Central memory CD4-positive, alpha-beta T cell (primary cell): Measurements from ENCODE around the gene TMEM245.

Experiments used
- DNase-seq: peaks from one replicate; pipeline ENCODE4 v3.0.0; 2022
- total RNA-seq, 3 experiments: gene quantifications; one replicate each; lab custom pipeline; 2026; lab: John Stamatoyannopoulos, UW

The TMEM245 gene
- 87.2 to 267 (median 204) reads per million in 3 experiments for total RNA-seq

GRCh38 chr9:109119439-109120203 lies at the start of gene TMEM245:
TMEM245 (minus strand) TSS chr9:109119947; CDS start chr9:109119913, 34 bp downstream.
- DNase-seq: peak; percentile 96

DNA sequence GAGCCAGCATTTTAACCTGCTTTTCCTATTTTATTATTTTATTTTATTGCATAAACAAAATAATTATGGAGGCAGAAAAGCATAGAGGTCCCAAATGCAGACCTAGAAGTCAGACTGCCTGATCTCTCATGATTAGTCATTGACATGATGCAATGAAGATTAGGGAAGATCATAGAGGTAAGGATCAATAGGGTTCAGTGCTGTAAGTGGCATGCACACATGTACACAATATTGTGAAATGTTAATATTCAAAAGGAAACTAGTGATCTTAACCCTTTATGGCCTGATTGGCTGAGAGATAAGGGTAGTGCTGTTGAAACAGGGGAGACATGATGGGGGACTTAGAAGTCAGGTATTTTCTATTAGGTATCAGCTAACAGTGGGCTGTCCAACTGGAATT lies 48.4 kb upstream of the TMEM245 start:
- DNase-seq: no peak

- no peak for DNase-seq
Observed at GRCh38 chr9:109167716-109168115, 48.0 kb upstream of the TMEM245 start.

DNA sequence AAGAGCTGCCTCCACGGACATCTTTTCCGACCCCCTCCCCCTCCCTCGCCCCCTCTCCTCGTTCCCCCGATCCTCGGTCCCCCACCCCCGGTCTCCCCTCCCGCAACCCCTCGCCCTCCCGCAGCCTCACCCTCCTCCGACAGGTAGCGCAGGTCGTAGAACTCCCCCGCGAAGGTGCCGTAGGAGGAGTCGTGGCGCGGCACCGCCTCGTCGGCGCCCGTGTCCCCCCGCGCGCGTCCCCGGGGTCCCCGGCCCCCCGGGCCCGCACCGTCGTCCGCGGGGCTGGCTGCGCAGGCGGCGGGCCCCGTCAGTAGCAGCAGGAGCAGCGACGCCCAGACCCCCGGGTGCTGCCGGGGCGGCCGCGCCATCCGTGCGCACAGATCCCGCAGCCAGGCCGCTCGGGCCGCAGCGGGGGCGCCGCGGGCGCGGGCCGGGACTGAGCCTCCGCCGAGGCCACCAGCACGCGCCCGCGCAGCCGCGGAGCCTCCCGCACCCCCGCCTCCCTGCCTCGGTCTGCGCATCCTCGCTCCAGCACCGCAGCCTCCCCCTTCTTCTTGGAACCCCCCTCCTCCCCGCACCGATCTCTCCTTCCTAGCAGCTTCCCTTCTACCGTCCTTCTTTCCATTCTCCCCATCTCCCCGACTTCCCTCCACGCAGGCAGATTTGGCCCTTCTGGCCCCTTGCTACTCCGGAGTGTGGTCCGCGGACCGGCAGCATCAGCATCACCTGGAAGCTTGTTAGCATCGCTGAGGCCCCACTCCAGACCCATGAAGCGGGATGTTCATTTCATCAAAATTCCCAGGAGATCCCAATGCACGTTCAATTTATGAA lies 47.2 kb upstream of the TMEM245 start, which contains the start of gene FRRS1L:
Gene FRRS1L (minus strand): TSS at position 479 of the 831 bp plus-strand sequence. CDS start 111 bp downstream, at position 368.
- no peak for DNase-seq

- DNase-seq: no peak
Observed at GRCh38 chr9:109166171-109166770, 46.5 kb upstream of the TMEM245 start.

- no peak for DNase-seq
Observed at GRCh38 chr9:109164042-109164441, 44.3 kb upstream of the TMEM245 start.

DNA sequence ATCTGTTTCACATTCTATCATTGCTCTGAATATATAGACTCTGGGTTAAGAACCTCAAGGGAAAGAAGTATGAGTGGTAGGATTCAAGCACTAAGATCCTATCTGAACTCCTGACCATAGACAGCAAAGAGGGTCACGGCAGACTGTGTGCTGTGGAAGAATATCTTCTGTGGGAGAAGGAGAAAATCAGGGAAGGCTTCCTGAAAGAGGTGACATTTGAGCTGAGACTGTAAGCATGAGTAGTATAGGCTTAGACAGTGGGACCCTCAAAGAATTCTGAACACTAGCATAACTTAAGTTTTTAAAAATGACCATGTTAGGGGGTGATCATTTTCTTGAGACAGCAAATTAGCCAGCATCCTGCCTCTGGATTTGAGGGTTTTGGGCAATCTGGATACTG lies 43.4 kb upstream of the TMEM245 start:
- no peak for DNase-seq

GRCh38 chr9:109162677-109163076 lies 42.9 kb upstream of the TMEM245 start:
- no peak for DNase-seq

GRCh38 chr9:109161471-109161870 lies 41.7 kb upstream of the TMEM245 start:
- DNase-seq: no peak

DNA sequence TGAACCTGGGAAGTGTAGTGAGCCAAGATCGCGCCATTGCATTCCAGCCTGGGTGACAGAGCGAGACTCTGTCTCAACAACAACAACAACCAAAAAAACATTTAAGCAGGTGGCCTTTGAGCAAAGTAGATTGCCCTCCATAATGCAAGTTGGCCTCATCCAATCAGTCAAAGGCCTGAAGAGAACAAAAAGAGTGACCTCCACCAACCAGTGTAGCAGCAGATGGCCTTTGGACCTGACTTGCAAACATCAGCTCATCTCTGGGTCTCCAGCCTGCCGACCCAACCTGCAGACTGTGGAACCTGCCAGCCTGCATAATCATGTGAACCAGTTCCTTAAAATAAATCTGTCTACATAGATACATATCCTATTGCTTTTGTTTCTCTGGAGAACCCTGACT lies 39.8 kb upstream of the TMEM245 start:
- DNase-seq: no peak

DNA sequence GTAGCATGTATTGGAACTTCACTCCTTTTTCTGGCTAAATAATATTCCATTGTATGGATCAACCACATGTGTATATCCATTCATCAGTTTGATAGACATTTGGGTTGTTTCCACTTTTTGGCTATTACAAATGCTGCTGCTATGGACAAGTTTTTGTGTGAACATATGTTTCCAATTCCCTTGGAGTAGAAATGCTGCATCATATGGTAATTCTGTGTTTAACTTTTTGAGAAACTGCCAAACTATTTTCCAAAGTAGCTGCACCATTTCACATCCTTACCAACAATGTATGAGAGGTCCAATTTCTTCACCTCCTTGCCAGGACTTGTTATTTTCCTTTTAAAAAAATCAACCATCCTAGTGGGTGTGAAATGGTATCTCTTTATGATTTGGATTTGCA lies 38.9 kb upstream of the TMEM245 start:
- no peak for DNase-seq

DNA sequence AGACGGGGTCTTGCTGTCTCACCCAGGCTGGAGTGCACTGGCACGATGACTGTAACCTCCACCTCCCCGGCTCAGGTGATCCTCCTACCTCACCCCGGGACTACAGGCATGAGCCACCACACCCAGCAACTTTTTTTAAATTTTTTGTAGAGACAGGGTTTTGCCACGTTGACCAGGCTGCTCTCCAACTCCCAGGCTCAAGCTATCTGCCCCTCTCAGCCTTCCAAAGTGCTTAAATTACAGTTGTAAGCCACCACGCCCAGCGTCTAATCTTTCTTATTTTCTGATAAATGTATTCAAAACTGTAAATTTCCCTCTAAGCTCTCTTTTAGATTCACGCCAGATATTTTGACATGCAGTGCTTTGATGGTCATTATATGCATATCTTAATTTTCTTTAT lies 37.0 kb upstream of the TMEM245 start:
- no peak for DNase-seq

DNA sequence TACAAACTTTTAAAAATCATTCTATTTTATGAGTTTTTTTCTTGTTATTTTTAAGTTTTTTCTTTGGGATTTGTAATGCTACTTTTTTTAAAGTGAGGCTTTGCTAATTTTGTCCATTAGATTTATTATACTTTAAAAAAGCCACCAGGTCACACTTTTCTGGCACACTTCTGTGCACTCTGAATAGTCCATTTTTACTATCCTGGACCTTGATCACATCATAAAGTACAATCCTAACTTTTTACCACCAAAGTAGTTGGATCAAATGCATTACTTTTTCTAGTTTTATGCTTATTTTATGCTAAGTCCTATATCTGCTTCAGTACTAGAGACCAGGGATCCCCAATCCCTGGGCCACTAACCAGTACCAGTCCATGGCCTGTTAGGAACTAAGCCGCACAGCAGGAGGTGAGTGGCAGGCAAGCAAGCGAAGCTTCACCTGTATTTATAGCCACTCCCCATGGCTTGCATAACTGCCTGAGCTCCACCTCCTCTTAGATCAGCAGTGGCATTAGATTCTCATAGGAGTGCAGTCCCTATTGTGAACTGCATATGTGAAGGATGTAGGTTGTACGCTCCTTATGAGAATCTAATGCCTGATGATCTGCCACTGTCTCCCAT lies 31.3 kb upstream of the TMEM245 start:
- DNase-seq: no peak

DNA sequence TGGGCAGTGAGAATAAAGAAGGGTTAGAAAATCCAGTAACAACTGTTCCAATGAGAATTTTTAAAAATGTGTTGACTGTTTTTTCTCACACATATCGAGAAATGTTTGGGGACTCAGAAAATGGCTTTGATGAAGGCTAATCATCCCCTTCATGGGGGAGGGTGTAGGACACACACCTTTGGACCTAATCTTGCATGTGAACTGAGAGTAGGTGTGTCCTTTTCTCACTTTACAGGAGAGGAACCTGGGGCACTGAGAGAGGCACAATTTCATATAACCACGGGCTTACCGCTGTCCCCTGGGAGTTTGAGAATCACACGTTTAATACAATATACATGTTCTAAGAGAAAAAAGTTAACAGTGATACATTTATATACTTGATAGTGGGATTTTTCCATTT lies 30.0 kb upstream of the TMEM245 start:
- no peak for DNase-seq

DNA sequence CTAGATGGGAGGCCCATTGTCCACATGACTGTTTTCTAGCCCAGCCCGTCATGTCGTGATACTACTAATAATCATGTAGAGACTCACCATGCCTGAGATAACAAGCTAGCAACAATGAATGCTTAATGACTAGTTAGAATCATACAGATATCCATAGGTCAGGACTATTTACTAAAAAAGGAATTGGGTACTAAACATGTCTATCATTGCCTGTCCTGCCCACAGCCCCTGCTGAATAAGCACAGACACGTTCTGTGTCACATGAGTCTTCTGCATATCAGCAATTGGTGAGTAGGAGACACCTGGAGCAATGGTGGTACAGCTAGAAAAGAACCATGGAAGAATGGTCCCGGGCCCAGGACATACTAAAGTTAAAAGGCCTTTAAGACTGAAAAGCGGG lies 29.3 kb upstream of the TMEM245 start:
- DNase-seq: no peak

DNA sequence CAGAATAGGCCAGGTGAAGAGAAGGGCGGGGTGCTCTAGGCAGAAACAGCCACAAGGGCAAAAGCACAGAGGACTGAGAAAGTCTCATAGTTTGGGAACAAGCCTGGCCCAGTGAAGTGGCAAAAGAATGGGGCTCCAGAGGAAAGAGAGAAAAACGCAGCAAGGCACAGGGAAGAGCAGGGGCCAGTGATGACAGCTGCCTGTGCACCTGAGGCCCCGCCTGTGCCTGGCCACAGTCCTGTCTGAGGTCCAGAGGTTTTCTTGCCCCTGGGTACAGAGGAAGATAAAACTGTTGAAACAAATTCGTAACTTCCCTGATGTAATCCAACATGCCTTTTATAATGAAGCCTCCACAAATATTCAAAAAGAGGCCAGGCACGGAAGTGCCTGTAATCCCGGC lies 25.3 kb upstream of the TMEM245 start:
- DNase-seq: no peak

DNA sequence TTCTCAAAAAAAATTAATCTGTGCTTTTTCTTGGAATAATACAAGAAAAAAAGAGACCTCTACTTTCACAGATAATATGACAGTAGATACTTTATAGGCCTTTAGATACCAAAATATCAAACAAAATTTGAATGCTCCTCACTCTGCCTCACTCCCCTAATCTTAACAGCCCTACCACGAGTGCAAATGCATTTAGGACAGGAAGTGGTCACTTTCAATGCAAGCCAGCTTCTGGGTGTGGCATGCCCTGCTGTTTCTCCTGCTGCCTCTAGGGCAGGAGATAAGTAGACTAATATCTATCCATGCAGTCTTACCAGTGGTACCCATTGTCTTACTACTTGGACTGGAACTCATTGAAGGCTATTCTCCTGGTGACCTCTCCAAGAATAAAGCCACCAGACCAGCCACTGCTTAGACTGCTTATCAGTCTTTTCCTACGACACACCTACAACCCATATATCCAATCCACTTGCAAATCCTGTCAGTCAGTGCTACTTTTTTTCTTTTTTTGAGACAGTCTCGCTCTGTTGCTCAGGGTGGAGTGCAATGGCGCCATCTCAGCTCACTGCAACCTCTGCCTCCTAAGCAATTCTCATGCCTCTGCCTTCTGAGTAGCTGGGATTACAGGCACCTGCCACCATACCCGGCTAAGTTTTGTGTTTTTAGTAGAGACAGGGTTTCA lies 24.3 kb upstream of the TMEM245 start:
- DNase-seq: peak; percentile 1

DNA sequence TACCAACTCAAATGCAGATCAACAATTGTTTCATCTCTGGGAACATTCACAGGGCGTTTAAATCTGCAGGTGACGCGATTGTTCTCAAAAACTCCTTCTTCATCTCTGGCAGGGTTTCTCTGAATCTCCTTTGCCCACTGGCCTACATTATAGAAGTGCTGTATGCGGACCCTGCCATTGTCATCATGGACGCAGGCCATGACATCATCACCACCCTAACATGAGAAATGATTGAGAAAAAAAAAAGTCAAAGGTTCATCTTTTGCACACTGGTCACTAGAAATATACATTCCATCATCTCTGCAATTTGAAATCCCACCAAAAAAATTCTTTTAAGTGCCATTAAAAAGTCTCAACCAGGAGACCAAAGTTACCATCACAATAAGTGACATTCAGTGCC lies 21.6 kb upstream of the TMEM245 start:
- DNase-seq: no peak

GRCh38 chr9:109139851-109140250 lies 20.1 kb upstream of the TMEM245 start:
- no peak for DNase-seq

DNA sequence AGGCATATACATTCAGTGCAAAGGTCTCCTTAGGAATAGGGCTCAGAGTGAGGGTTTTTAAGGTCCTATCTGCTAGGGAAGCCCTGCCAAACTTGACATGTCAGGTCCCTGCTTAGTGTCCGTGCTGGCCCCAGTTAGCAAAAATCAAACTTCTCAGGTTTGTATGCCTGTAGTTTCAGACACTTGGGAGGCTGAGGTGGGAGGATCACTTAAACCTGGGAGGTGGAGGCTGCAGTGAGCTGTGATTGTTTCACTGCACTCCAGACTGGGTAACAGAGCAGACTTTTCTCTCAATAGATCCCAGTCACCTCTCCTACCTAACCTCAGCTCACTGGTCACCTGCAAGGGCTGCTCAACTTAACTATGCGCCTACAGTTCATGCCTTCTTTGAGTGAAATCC lies 18.7 kb upstream of the TMEM245 start:
- DNase-seq: no peak

DNA sequence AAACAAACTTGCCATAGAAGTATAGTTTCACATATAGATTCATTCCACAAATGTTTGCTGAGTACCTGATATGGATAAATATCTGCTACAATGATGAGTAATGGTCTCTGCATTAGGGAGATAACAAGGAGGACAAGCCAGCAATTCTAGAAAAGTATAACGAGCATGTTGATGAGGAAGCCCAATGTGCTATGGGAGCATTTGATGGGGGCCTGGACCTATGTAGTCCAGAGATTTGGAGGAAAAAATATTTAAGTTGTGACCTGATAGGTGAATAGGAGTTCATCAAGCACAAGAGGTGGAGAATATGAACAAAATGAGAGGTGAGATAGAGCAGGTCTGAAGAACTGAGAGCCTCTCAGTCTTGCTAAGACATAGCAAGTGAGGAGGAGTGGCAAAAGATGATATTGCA lies 14.4 kb upstream of the TMEM245 start:
- no peak for DNase-seq

DNA sequence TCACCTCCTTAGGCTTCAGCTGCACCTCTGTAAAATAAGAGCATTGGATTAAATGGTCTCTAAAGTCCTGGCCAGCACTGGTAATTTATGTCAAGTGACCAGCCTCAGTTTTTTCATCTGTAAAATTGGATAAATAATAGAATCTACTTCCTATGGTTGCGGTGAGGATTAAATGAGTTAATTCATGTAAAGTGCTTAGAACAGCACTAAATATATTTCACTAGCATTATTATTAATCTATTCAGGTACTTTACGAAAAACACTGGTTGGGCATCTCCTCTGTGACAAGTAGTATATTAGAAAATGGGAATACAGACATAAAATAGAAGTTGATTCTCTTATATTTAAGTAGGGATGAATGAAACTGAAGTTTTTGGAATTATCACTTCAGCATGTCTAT lies 13.8 kb upstream of the TMEM245 start:
- no peak for DNase-seq
